HG02870 (cell line): ENCODE measurements around the gene HS3ST4.

Experiments
- ATAC-seq: cut with Tn5 transposase; IDR thresholded peaks from one replicate; pipeline ENCODE4 v1.9.1; 2021; ENCODE audit warnings: mild to moderate bottlenecking, moderate library complexity; ENCODE audit not compliant: unreplicated experiment

The HS3ST4 gene

GRCh38 chr16:25817295-25817694 is 125.5 kb downstream of the HS3ST4 start:
- no peak for ATAC-seq

DNA sequence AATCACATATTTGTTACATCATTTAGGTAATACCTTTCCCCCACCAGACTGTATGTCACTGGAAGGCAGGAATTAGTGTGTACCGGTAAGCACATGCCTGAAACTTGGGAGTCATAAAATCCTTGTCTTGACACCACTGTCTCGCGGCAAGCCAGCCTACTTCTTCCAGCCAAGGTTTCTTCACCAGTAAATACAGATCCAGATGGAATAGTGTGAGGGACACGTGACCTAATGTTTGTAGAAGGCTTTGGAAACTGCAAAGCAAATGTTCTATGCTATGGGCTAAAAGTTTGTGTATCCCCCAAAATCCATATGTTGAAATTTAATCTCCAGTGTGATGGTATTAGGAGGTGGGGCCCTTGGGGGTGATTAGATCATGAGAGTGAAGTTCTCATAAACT is 126.1 kb downstream of the HS3ST4 start:
- ATAC-seq, result no peak

DNA sequence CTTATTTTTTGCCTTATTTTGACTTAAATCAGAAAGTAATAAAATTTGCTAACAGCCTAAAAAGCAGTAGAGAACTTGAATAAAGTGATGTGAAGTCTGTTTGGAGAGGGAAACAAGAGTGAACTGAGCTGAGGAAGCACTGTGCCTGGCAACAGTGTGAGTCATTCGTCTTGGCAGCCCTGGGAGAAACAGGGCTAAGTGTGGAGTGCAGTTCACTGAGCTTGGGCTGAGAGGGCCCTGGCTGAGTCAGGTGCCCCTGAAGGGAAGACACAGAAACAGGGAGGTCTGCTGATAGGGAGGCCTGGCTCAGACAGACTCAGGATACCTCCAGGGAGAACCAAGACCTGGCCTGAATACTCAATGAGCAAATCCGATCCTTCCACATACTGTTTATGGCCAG is 132.1 kb downstream of the HS3ST4 start:
- ATAC-seq, result no peak

DNA sequence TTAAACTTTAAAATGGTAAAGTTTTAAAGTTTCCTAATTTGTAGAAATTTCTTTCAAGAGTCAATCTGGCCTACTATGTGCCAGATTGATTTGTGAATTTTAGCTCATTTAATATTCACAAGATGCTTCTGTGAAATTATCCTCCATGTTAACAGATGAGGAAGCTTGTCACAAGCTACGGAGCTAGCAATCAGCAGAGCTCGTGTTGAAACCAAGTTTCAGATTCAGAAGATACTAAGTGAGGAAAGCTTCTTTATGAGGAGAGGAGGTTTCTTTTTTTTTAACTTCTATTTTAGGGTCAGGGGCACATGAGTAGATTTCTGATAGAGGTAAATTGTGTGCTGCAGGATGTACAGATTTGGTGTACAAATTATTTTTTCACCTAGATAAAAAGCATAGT is 135.9 kb downstream of the HS3ST4 start:
- no peak for ATAC-seq

DNA sequence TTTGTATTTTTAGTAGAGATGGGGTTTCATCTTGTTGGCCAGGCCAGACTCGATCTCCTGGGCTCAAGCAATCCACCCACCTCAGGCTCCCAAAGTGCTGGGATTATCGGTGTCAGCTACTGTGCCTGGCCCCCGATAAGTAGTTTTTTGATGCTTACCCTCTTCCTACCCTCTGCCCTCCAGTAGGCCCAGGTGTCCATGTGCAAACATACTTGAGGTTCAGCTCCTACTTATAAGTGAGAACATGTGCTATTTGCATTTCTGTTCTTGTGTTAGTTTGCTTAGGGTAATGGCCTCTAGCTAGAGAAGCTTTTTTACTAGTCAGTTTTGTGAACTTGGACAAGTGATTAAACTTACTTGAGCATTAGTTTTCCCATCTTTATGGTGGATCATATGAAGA is 136.8 kb downstream of the HS3ST4 start:
- no peak for ATAC-seq

GRCh38 chr16:25832291-25832690 is 140.5 kb downstream of the HS3ST4 start:
- no peak for ATAC-seq

DNA sequence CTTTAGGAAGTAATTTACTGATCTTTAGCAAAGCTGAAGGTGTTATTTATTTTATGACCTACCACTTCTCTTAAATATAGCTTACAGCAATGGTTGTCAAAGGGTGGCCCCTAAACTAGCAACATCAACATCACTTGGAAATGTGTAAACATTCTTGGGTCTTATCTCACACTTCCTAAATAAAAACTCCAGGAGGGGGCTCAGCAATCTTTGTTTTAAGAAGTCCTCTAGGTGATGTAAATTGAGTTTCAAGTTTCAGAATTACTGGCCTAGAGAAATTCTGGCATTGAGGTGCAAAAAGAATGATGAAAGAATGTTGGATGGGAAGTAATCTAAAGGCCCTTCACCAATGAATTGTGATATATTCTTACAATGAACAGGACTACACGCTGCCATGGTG is 142.3 kb downstream of the HS3ST4 start:
- no peak for ATAC-seq

DNA sequence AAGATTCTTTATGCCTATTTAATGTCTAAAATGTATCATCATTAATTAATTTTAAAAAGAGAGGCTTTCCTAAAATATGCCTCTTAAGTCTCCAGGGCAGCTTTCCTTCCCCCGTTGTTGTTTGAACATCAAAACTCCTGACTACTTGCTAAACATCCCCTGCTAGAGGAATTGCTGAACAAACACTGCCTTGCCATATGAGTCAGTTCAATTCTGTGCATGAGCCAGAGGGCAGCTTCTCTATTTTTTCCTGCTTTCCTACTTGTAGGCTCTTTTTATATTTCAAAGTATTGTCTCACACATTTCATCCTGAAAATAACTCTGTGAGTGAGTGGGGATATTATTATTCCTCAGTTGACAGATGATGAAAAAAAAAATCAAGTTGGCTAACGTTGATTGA is 143.4 kb downstream of the HS3ST4 start:
- ATAC-seq, result no peak

GRCh38 chr16:25838724-25839186 is 147.0 kb downstream of the HS3ST4 start:
- ATAC-seq, result no peak

DNA sequence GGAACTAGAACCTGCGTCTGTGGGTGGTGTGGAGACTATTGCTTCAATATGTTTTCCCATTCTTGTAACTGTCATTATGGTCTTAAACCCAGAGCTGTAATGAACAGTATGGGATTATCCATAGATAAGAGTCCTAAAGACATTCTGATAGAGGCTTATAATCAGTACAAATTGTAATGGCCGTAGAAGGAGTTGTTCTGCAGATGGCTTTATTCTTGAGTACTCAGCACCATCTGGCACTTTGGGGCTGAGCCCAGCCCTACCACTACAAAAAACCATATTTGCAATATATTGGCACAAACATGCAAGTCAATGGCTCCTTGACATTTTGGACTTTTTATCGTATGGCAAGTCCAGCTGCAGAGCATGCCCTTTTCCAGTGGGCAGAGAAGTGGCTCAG is 150.0 kb downstream of the HS3ST4 start:
- ATAC-seq, result no peak

DNA sequence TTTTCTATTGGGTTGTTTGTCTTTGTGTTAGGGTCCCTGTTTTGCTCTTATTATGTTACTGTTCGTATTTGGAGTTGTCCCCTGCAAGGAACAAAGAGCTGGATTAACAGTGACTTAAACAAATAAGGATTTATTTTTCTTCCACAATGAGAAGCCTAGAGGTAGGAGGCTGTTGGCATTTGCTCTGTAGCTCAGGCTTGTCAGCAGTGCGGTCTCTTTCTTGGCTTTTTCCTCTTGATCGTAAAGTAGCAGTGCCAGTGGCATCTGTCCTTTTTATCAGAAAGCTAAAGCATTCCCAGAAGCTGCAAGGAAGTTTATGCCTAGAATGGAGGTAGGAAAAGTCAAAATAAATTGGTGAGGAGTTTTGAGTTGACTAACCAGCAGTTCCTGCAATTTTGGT is 154.1 kb downstream of the HS3ST4 start:
- ATAC-seq, result no peak

- ATAC-seq, result no peak
These were observed 162.4 kb downstream of the HS3ST4 start for GRCh38 chr16:25854141-25854540.

DNA sequence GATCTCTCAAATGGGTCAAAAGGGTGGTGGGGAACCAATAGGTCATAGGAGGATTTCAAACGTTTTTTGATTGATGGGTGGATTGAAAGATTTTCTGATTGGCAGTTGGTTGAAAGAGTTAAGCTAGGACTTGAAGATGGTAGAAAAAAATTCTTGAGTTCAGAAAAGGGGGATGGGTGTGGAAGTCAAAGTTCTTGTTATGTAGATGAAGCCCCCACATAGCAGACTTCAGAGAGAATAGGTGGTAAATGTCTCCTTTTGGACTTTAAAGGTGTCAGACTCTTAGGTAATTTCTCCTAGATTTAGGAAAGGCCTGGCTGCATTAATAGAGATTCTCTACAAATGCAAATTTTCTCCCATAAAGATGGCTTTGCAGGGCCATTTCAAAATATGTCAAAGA is 163.3 kb downstream of the HS3ST4 start:
- no peak for ATAC-seq

DNA sequence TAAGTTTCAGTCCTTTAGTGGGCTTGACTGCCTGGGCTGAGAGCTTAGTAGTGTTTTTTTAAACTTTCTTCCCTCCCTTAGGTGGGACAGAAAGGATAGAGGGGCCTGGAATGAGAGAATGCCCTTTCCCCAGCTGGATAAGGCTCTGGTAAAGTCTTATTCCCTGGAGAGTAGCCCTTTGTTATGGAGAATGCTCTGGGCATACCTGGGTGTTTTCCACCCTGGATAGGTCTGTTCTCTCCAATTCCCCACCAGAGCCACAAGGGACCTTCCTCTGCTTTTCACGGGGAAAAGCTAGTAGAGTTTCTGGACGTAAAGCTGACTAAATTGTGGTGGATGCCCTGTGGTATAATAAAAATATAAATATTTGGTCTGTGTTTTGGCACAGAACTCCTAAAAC is 164.1 kb downstream of the HS3ST4 start:
- no peak for ATAC-seq

DNA sequence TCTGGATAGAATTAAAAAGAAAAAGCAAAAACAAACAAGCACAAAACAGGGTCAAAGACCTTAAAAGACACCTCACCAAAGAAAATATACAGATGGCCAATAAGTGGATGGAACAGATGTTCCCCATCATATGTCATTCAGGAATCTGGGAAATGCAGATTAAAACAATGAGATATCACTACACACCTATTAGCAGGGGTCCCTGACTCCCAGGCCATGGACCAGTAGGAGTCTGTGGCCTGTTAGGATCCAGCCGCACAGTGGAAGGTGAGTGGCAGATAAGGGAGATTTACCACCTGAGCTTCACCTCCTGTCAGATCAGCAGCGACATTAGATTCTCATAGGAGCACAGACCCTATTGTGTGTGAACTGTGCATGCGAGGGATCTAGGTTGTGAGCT is 167.9 kb downstream of the HS3ST4 start:
- no peak for ATAC-seq

- ATAC-seq, result no peak
These were observed 175.3 kb downstream of the HS3ST4 start for GRCh38 chr16:25867041-25867440.

DNA sequence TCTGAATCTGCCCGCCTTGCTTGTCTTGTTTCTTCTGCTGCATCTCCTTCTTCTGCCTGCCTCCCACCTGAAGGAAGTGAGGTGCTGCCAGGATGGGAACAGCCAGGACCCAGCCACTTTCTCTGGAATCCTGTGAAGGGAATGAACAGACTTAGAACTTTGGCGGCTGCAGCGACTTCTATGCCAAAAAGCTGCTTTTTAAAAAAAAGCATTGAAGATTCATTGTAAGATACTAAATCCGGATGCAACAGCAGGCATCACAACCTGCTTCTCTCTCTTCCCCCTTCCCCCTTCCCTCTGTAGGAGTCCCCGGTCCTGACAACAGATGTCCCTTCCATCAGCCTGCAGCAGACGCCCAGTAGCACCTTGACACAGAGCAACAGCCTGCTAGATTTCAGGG is 176.3 kb downstream of the HS3ST4 start:
- no peak for ATAC-seq

GRCh38 chr16:25868706-25869370 is 177.1 kb downstream of the HS3ST4 start:
- ATAC-seq, result no peak

DNA sequence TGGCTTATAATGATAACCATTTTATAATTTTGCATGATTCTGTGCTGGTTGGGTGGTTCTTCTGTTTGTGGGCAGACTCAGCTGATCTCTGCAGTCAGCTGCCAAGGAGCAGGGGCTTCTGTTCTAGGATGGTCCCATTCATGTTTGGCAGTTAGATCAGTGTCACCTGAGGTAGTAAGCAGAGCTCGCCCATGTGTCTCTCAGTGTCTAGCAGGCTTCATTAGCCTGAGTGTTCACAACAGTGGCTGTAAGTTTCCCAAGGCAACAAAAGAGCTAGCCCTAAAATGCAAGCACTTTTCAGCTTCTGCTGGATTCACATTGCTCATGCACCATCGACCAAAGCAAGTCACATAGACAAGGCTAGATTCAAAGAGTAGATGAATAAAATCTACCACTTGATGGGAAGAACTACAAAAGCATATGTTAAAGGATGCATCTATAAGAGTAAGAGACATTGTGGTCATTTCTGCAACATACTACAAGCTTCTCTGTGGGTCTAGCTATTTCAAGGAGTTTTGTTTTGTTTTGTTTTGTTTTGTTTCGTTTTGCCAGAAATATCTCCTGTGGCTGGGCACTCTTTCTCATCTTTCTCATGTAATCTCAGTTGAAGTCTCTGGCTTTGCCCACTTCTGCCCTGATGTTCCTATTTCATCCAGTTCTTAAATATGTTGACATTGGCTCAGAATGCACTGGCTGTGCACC is 180.8 kb downstream of the HS3ST4 start:
- ATAC-seq, result no peak

DNA sequence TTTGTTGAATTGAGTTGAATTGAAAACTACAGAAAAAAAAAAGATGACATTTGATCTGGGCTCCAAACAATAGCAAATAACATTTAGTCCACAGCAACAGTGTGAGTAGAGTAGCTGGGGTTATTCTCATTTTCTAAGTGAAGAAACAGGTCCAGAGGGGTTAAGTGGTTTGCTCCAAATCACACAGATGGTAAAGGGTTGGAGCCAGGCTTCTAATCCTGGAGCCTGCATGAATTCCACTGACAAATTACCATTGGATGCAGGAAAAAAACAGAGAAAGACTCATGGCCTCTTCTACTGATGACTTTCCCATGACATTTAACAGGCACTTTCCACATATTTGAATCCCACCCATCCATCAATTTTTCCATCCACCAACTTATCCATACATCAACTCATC is 182.4 kb downstream of the HS3ST4 start:
- ATAC-seq, result no peak

DNA sequence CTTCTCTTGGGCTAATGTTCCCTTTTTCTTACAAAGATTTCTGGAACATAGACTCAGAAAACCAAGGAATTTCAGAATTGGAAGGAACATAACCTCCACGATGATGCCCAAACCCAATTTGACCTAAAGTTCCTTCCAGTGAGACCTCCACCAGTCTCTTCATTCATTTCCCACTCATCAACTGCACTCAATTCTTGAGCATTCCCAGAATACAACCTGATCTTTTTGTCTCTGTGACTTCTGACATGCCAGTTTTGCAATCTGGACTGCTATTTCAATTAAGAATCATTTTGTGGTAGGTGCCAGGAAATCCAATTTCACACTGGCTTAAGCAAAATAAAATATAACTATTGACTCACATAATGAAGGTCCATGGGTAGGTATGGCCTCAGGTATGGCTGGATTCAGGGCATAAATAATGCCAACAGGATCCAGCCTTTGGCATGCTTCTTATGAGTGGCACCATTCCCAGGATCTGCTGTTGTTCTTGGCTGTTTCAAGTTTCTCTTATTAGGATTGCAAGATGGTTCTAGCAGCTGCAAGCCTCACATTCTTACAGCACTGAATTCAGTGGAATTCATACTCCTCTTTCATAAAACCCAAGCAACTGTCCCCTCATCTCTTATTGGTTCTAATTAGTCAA is 184.3 kb downstream of the HS3ST4 start:
- ATAC-seq, result no peak

- ATAC-seq, result no peak
These were observed 185.3 kb downstream of the HS3ST4 start for GRCh38 chr16:25877103-25877502.
